Karpas-422 (cell line): Measurements from ENCODE around the gene ABHD4. TPM values are rescaled to one million over a fixed set of nuclear protein-coding genes. Genes with fewer than 3 reads are reported as not detected.
"Not testable (repeated sequence)": the region's sequence is repeated elsewhere in the genome, so short reads cannot be mapped to it uniquely, and the experiment has no call there.

Source experiments
- DNase-seq: peaks from one replicate; pipeline ENCODE4 v3.0.0-alpha.2; 2015
- H2AFZ ChIP-seq: fragments of 200-600 bp; sonication (generic); 2 replicates; pipeline ENCODE4 v1.6.1; 2014; ENCODE audit warnings: antibody characterized with exemption, low read length, mixed read lengths
- H3K27ac ChIP-seq: fragments of 200-600 bp; sonication (generic); 2 replicates; pipeline ENCODE4 v1.5.1; 2014; ENCODE audit warnings: mild to moderate bottlenecking, low read length, moderate library complexity
- H3K27me3 ChIP-seq: fragments of 200-600 bp; sonication (generic); 2 replicates; pipeline ENCODE4 v1.6.1; 2014; ENCODE audit warnings: low read length, mixed read lengths
- H3K36me3 ChIP-seq: fragments of 200-600 bp; sonication (generic); 2 replicates; pipeline ENCODE4 v1.6.1; 2014; ENCODE audit warnings: low read length, mixed read lengths; ENCODE audit not compliant: insufficient read depth
- H3K4me1 ChIP-seq: fragments of 200-600 bp; sonication (generic); 2 replicates; pipeline ENCODE4 v1.6.1; 2014; ENCODE audit warnings: mild to moderate bottlenecking, low read length, mixed read lengths
- H3K4me2 ChIP-seq: fragments of 200-600 bp; sonication (generic); 2 replicates; pipeline ENCODE4 v1.6.1; 2014; ENCODE audit warnings: low read length, low read depth, mild to moderate bottlenecking; ENCODE audit not compliant: poor library complexity, severe bottlenecking
- H3K4me3 ChIP-seq: fragments of 200-600 bp; sonication (generic); 2 replicates; pipeline ENCODE4 v1.5.1; 2014; ENCODE audit warnings: mild to moderate bottlenecking, antibody characterized with exemption, low read length, mixed read lengths
- H3K79me2 ChIP-seq: fragments of 200-600 bp; sonication (generic); 2 replicates; pipeline ENCODE4 v1.6.1; 2014; ENCODE audit warnings: mild to moderate bottlenecking, low read length, mixed read lengths
- H3K9ac ChIP-seq: fragments of 200-600 bp; sonication (generic); 2 replicates; pipeline ENCODE4 v1.6.0; 2014; ENCODE audit warnings: low read length
- H3K9me2 ChIP-seq: fragments of 200-600 bp; sonication (generic), shearing (Covaris generic); replicated peaks from 2 replicates; pipeline ENCODE4 v1.6.0; 2014; ENCODE audit warnings: mild to moderate bottlenecking, low read length, moderate library complexity; ENCODE audit not compliant: insufficient read depth
- H3K9me3 ChIP-seq: fragments of 300-700, 200-600 bp; sonication (generic); 2 replicates; pipeline ENCODE4 v1.6.1; 2014; ENCODE audit warnings: low read length, mixed read lengths
- H4K20me1 ChIP-seq: fragments of 200-600 bp; sonication (generic); 2 replicates; pipeline ENCODE4 v1.6.1; 2014; ENCODE audit warnings: mild to moderate bottlenecking, antibody characterized with exemption, low read length, low read depth; ENCODE audit not compliant: insufficient read depth
- total RNA-seq: library from RNA; depleted of rRNA; stranded (reverse); fragments of >200 nt; shearing (Covaris generic); gene quantifications from 2 replicates; pipeline ENCODE4 v1.2.3, GENCODE V29; 2014; ENCODE audit warnings: low replicate concordance

Gene ABHD4
- total RNA-seq, 1 experiment from 2014 or later: 6.1 TPM

DNA sequence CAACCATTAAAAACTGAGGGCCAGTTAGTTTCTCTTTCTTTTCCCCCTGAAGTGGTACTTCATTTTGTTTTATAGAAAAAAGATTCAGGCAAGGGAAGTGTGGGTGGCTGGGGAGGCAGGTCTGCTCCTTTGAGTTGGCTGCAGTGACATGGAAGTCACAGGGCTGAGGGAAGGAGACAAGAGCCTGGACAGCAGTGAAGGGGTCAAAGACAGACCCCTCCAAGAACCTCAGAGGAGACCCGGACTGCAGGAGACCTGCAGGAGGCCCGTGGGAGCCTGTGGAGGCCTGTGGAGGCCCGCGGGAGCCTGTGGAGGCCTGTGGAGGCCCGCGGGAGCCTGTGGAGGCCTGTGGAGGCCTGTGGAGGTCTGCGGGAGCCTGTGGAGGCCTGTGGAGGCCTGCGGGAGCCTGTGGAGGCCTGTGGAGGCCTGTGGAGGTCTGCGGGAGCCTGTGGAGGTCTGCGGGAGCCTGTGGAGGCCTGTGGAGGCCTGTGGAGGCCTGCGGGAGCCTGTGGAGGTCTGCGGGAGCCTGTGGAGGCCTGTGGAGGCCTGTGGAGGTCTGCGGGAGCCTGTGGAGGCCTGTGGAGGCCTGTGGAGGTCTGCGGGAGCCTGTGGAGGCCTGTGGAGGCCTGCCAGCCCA is 44.1 kb upstream of the ABHD4 start:
- not testable (repeated sequence) for H3K9me3 ChIP-seq, H3K27me3 ChIP-seq, DNase-seq, H4K20me1 ChIP-seq, H3K4me3 ChIP-seq, H3K4me2 ChIP-seq, H3K36me3 ChIP-seq, H2AFZ ChIP-seq, H3K9me2 ChIP-seq, H3K9ac ChIP-seq, H3K79me2 ChIP-seq, H3K27ac ChIP-seq
- peaks cover 56% of the 10 kb centered on the region for H3K4me1 ChIP-seq

DNA sequence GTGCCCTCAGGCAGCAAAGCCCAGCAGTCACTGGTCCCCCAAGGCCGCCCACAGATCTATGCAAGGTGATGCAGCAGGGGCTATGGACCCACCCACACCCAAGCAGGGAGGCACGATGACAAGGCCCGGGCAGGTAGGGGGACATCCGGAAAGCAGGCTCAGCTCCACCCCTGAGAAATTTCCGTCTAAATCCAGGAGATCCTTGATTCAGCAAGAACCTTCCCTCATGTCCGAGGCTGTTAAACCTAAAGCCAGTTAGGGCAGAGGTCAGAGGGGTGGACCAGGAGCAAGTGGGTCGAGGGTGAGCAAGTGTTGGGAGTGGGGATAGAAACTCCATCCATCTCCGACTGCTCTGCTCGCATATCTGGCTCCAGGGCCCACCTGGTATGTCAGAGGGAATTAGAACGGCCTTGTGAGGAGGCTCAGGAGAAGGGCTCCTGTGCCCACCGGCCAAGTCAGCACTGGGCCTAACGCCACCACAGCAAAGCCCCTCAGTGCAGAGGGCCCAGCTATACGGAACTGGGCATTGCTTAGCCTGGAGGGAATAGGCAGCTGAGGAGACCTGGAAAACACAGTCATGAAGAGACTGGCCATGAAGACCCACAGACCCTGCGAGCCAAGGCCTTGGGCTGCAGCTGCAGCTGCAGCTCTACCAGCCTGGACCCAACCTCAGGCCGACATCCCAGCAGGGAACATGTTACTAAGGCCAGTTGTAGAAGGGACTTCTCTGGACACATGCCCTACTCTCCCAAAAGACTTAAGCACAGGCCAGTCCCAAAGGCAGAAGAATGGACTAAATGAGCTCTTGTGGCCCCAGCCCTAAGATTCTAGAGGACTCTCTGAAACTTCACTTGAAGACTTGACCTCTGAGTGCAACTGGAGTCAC is 43.4 kb upstream of the ABHD4 start:
- H3K79me2 ChIP-seq: no peaks in the 10 kb centered on the region
- H3K36me3 ChIP-seq: no peaks in the 10 kb centered on the region
- H3K4me1 ChIP-seq: peaks cover 52% of the 10 kb centered on the region
- peak overlapping the region; percentile 81 for H3K27ac ChIP-seq
- DNase-seq: no peak
- no peak overlapping the region for H3K4me3 ChIP-seq
- H4K20me1 ChIP-seq: no peaks in the 10 kb centered on the region
- no peak overlapping the region; the same call in 1 of the 2 replicates for H3K9ac ChIP-seq
- H3K9me3 ChIP-seq: no peaks in the 10 kb centered on the region
- H3K4me2 ChIP-seq: no peak overlapping the region
- H3K9me2 ChIP-seq: no peaks in the 10 kb centered on the region
- H3K27me3 ChIP-seq: no peaks in the 10 kb centered on the region
- no peak overlapping the region for H2AFZ ChIP-seq

DNA sequence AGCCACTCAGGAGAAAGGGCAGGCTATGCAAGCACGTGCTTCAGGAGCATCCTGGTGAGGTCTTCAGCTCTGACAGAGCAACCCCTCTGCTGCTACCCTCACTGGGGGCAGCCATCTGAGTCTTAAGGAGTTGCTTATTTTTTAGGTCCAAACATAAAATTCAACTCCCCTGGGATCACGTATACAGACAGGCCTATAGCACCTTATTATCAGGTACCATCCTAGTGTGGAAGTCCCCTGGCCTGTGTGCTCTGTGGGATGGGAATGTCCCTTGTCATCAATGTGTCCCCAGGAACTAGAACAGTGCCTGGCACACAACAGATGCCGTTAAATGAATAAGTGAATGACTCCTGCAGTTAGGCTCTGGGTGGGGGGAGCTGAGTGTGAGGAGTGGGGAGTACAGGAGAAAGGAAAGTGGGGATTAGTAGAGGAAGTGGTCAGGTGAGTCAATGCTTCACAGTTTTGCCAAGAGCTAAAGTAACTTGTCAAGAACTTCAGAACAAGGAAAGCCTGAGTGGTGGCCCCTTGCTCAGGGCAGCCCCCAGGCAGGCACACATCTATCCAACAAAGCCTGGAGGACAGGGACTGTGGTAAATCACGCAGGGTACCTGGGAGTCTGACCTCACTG is 42.6 kb upstream of the ABHD4 start:
- peak overlapping the region; percentile 81 for H3K27ac ChIP-seq
- peak overlapping the region; percentile 67; the same call in 1 of the 2 replicates for H3K4me3 ChIP-seq
- no peaks in the 10 kb centered on the region for H4K20me1 ChIP-seq
- no peaks in the 10 kb centered on the region for H3K9me3 ChIP-seq
- no peaks in the 10 kb centered on the region for H3K79me2 ChIP-seq
- no peaks in the 10 kb centered on the region for H3K36me3 ChIP-seq
- H3K27me3 ChIP-seq: no peaks in the 10 kb centered on the region
- peaks cover 44% of the 10 kb centered on the region for H3K4me1 ChIP-seq
- peak overlapping the region; percentile 79 for H3K9ac ChIP-seq
- H2AFZ ChIP-seq: peak overlapping the region; percentile 93
- H3K9me2 ChIP-seq: no peaks in the 10 kb centered on the region
- DNase-seq: peak; percentile 59
- H3K4me2 ChIP-seq: peak overlapping the region; percentile 84

GRCh38 chr14:22556021-22556989 is 41.8 kb upstream of the ABHD4 start:
- H3K9me3 ChIP-seq: no peaks in the 10 kb centered on the region
- no peaks in the 10 kb centered on the region for H3K9me2 ChIP-seq
- peak overlapping the region; percentile 81 for H3K27ac ChIP-seq
- H3K4me3 ChIP-seq: peak overlapping the region; percentile 67
- peak overlapping the region; percentile 84 for H3K4me2 ChIP-seq
- peak overlapping the region; percentile 79 for H3K9ac ChIP-seq
- H3K4me1 ChIP-seq: peaks cover 38% of the 10 kb centered on the region
- DNase-seq: peak; percentile 96
- H2AFZ ChIP-seq: peak overlapping the region; percentile 93
- H4K20me1 ChIP-seq: no peaks in the 10 kb centered on the region
- H3K79me2 ChIP-seq: no peaks in the 10 kb centered on the region
- H3K36me3 ChIP-seq: no peaks in the 10 kb centered on the region
- H3K27me3 ChIP-seq: no peaks in the 10 kb centered on the region

DNA sequence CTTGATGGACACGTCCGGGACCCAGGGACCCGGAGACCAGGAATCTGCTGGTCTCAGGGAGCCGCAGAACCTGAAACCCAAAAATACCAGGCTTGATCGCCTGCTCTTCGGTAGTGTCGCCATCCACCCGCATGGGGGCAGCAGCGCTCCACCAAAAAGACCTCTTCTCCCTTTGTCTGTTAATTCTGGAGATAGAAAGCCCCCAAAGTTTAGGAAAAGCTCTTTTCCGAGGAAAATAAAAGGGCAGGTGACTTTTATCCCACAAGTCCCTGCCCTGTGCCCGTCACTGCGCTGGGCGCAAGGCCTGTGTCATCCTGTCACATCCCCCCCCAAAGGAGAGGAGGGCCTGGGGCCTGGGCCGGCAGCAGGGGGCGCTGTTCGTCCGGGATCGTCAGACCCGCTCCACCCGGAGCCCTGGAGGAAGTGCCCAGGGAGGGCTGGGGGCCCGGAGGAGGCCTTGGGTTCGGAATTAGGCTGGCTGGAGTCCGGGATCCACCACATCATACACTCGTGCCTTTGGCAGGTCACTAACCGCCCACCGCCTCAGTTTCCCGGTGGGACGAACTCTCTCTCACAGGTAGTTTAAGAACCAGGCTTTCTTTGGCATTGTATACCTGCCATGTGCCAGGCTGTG is 41.0 kb upstream of the ABHD4 start:
- Histone ChIP-seq H3K27ac (peak overlapping the region; percentile 81), H3K9me3 (no peaks in the 10 kb centered on the region), H2AFZ (peak overlapping the region; percentile 93), H3K9me2 (no peaks in the 10 kb centered on the region), H3K79me2 (no peaks in the 10 kb centered on the region), H3K36me3 (no peaks in the 10 kb centered on the region), H3K4me1 (peaks cover 32% of the 10 kb centered on the region), H3K27me3 (no peaks in the 10 kb centered on the region), H3K4me3 (peak overlapping the region; percentile 67), H4K20me1 (no peaks in the 10 kb centered on the region), H3K9ac (peak overlapping the region; percentile 79), H3K4me2 (peak overlapping the region; percentile 84)
- peak; percentile 96 for DNase-seq

- no peak overlapping the region for H3K27ac ChIP-seq
- H3K27me3 ChIP-seq: no peaks in the 10 kb centered on the region
- no peaks in the 10 kb centered on the region for H3K9me2 ChIP-seq
- H3K9me3 ChIP-seq: no peaks in the 10 kb centered on the region
- no peaks in the 10 kb centered on the region for H3K36me3 ChIP-seq
- H3K4me1 ChIP-seq: peaks cover 32% of the 10 kb centered on the region
- H3K79me2 ChIP-seq: no peaks in the 10 kb centered on the region
- no peaks in the 10 kb centered on the region for H4K20me1 ChIP-seq
- peak overlapping the region; percentile 93; the same call in 1 of the 2 replicates for H2AFZ ChIP-seq
- no peak for DNase-seq
- peak overlapping the region; percentile 79 for H3K9ac ChIP-seq
- H3K4me2 ChIP-seq: peak overlapping the region; percentile 84
- peak overlapping the region; percentile 67; the same call in 1 of the 2 replicates for H3K4me3 ChIP-seq
These were observed 40.3 kb upstream of the ABHD4 start for GRCh38 chr14:22557846-22558220.

DNA sequence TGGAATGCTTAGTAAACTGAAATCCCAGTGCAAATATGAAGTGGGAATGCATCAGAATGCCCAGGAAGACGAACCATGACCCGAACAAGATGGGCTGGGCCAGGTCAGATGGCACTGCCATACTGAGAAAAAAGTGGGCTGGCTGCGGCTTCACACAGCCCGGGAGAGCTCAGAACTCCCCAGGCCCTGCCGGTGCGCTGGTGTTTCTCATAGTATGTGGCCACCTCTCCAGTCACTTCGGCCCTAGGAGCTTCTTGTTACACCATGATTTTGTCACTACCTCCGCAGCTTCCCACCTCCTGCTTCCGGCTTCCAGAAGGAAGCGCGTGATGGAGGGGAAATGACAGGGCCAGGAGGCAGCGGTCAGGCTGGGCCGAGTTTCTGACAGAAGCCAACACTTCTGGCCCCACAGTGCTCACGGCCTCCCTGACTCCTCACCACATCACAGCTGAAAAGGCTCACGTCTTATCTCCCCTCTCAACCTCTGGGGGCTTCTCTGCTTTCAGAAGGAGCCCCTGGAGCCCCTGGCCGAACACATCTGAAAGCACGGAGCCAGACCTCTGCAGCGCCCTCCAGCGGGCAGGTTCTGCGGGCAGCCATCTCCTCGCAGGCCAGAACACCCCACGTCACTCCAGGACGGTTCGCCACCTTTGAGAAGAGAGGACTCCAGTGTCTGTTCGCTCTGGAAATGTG is 39.7 kb upstream of the ABHD4 start:
- peak overlapping the region; percentile 84 for H3K4me2 ChIP-seq
- H3K4me3 ChIP-seq: no peak overlapping the region
- H3K9me2 ChIP-seq: no peaks in the 10 kb centered on the region
- H3K79me2 ChIP-seq: no peaks in the 10 kb centered on the region
- no peak overlapping the region for H3K27ac ChIP-seq
- H3K9ac ChIP-seq: peak overlapping the region; percentile 79
- DNase-seq: no peak
- peak overlapping the region; percentile 93; the same call in 1 of the 2 replicates for H2AFZ ChIP-seq
- H4K20me1 ChIP-seq: no peaks in the 10 kb centered on the region
- no peaks in the 10 kb centered on the region for H3K9me3 ChIP-seq
- no peaks in the 10 kb centered on the region for H3K27me3 ChIP-seq
- H3K4me1 ChIP-seq: peaks cover 32% of the 10 kb centered on the region
- no peaks in the 10 kb centered on the region for H3K36me3 ChIP-seq
